ENCODE results near the gene ALOXE3. TPM values are rescaled to one million over a fixed set of nuclear protein-coding genes. Genes with fewer than 3 reads are reported as not detected.

Gene ALOXE3
- total and polyA plus RNA-seq, 2 of the 8 experiments (the other 6 are each of a cell fraction or from before 2014, with no cell fraction given), result 0.26 TPM; not detected in 1

- POLR2A ChIA-PET (ENCODE audit: partially characterized antibody), result interaction anchor here (0.6 to 15.7 kb wide), 11 partner anchors 6 to 57 kb away, joined by 3 to 289 read pairs (median 4); partner anchors contain the start of gene TMEM107
- H4K5ac ChIP-seq (ENCODE audit: insufficient read length, low read depth, low read length), result no peak overlapping the region
- H2BK12ac ChIP-seq (ENCODE audit: low read depth, low read length), result no peak overlapping the region
- peaks cover 4 to 17% (median 10%) of the 10 kb centered on the region in 4 experiments for H3K4me1 ChIP-seq (replicated peaks in 1 of 4; ENCODE audit: control insufficient read depth in 3 of 4, insufficient read depth in 4 of 4, low read length in 3 of 4)
- no peak overlapping the region for H3K4me2 ChIP-seq (ENCODE audit: insufficient read depth in 1 of 2, low read depth in 2 of 2, low read length in 2 of 2)
- H2AFZ ChIP-seq (ENCODE audit: low read length), result no peak overlapping the region
- no peak overlapping the region for H4K8ac ChIP-seq (ENCODE audit: extremely low read depth, insufficient read depth, low read length)
- no peak for FAIRE-seq
- no peak overlapping the region for H3K4ac ChIP-seq (replicated peaks; ENCODE audit: insufficient read length, low read depth, low read length)
- H3K9ac ChIP-seq (replicated peaks in 1 of 4; ENCODE audit: extremely low read depth in 1 of 4, low read depth in 3 of 4, low read length in 3 of 4), result no peak overlapping the region
- no peaks in the 10 kb centered on the region for H3K36me3 ChIP-seq (ENCODE audit: control insufficient read depth in 2 of 4, insufficient read depth in 4 of 4, low read length in 3 of 4)
- no peaks in the 10 kb centered on the region for H3K79me2 ChIP-seq (ENCODE audit: control insufficient read depth in 1 of 2, insufficient read depth in 2 of 2, low read length in 2 of 2)
- no peaks in the 10 kb centered on the region for H3K27me3 ChIP-seq (replicated peaks in 1 of 4; ENCODE audit: control insufficient read depth in 3 of 4, extremely low read depth in 1 of 4, insufficient read depth in 3 of 4, low read length in 3 of 4)
- H3K23me2 ChIP-seq (ENCODE audit: low read depth, low read length), result peaks cover 7% of the 10 kb centered on the region; the same call in 1 of the 2 replicates
- H3K79me1 ChIP-seq (ENCODE audit: low read depth, low read length), result no peaks in the 10 kb centered on the region; the same call in 1 of the 2 replicates
- H3K4me3 ChIP-seq (ENCODE audit: extremely low read depth in 1 of 4, insufficient read depth in 2 of 4, low read depth in 3 of 4, low read length in 4 of 4), result no peak overlapping the region
- H2BK15ac ChIP-seq (ENCODE audit: low read length), result no peak overlapping the region
- DNase-seq (ENCODE audit: low read depth in 1 of 2, low spot score in 2 of 2), result no peak
- no peak overlapping the region for H3K14ac ChIP-seq (ENCODE audit: insufficient read length)
- H4K20me1 ChIP-seq (replicated peaks in 1 of 2; ENCODE audit: control insufficient read depth in 1 of 2, insufficient read depth in 2 of 2, low read length in 2 of 2), result no peaks in the 10 kb centered on the region
- no peak overlapping the region for H3K23ac ChIP-seq (ENCODE audit: insufficient read length)
- no peaks in the 10 kb centered on the region for H3K9me3 ChIP-seq (ENCODE audit: insufficient read depth in 2 of 2, low read depth in 1 of 2, low read length in 1 of 2)
- H2BK20ac ChIP-seq (ENCODE audit: low read length), result no peak overlapping the region
- no peak overlapping the region for H3K27ac ChIP-seq (ENCODE audit: low read depth, low read length)
- H4K91ac ChIP-seq (replicated peaks; ENCODE audit: insufficient read length, low read length), result no peak overlapping the region
- CTCF ChIA-PET (ENCODE audit: partially characterized antibody), result interaction anchor here (0.6 to 2.2 kb wide), 5 partner anchors 9 to 113 kb away, joined by 3 to 14 read pairs (median 3); no protein-coding TSS in a partner anchor
- H3K18ac ChIP-seq (ENCODE audit: extremely low read depth, low read length), result no peak overlapping the region
- H2BK5ac ChIP-seq (ENCODE audit: low read depth, low read length), result no peak overlapping the region
- H2BK120ac ChIP-seq (replicated peaks; ENCODE audit: low read depth, low read length), result no peak overlapping the region
- no peak overlapping the region for H2AK5ac ChIP-seq (ENCODE audit: low read depth, low read length)
- H3K56ac ChIP-seq (replicated peaks; ENCODE audit: insufficient read length, low read depth, low read length), result no peak overlapping the region
- 82% methylated on average over 3 of the region's 3 CpGs; no CpG with 5 or more reads in 1 of the 2 experiments for WGBS, 2 experiments (ENCODE audit: extremely low coverage in 1 of 2, insufficient coverage in 1 of 2, insufficient read length in 1 of 2, insufficient replicate concordance in 2 of 2, low coverage in 1 of 2, low lambda C conversion rate in 2 of 2, missing lambda C conversion rate in 1 of 2)
- TF ChIP-seq CTCF (IDR thresholded peaks at IDR 0.05; ENCODE audit: control extremely low read depth in 1 of 3, insufficient read depth in 1 of 3, low read depth in 1 of 3, low read length in 3 of 3) (no peak), KDM4A (IDR thresholded peaks at IDR 0.05; ENCODE audit: low read depth, low read length, severe bottlenecking) (no peak), CBX5 (IDR thresholded peaks at IDR 0.05; ENCODE audit: low read depth, low read length) (no peak), MAX (IDR thresholded peaks at IDR 0.05) (no peak), KDM1A (IDR thresholded peaks at IDR 0.05; ENCODE audit: borderline replicate concordance, low read length) (no peak), SP4 (IDR thresholded peaks at IDR 0.05; ENCODE audit: low read length) (no peak), RAD21 (IDR thresholded peaks at IDR 0.05 in 1 of 2, conservative IDR thresholded peaks at IDR 0.05 in 1 of 2; ENCODE audit: low read depth in 2 of 2, low read length in 2 of 2) (no peak), CBX8 (IDR thresholded peaks at IDR 0.05; ENCODE audit: borderline replicate concordance, low read depth, low read length) (no peak), CTBP2 (IDR thresholded peaks at IDR 0.05; ENCODE audit: borderline replicate concordance, insufficient read depth, insufficient read length, low read length) (no peak), RFX5 (IDR thresholded peaks at IDR 0.05; ENCODE audit: borderline replicate concordance, low read depth, low read length) (no peak)
These were observed 49.2 kb upstream of the ALOXE3 start for GRCh38 chr17:8167526-8167925.

Measured in H1 (cell line).